HG03439 (cell line): ENCODE data around the gene CDH4.

Experiments
- ATAC-seq: cut with Tn5 transposase; IDR thresholded peaks from one replicate; pipeline ENCODE4 v1.9.1; 2021; ENCODE audit warnings: mild to moderate bottlenecking, moderate library complexity; ENCODE audit not compliant: unreplicated experiment

Gene CDH4

DNA sequence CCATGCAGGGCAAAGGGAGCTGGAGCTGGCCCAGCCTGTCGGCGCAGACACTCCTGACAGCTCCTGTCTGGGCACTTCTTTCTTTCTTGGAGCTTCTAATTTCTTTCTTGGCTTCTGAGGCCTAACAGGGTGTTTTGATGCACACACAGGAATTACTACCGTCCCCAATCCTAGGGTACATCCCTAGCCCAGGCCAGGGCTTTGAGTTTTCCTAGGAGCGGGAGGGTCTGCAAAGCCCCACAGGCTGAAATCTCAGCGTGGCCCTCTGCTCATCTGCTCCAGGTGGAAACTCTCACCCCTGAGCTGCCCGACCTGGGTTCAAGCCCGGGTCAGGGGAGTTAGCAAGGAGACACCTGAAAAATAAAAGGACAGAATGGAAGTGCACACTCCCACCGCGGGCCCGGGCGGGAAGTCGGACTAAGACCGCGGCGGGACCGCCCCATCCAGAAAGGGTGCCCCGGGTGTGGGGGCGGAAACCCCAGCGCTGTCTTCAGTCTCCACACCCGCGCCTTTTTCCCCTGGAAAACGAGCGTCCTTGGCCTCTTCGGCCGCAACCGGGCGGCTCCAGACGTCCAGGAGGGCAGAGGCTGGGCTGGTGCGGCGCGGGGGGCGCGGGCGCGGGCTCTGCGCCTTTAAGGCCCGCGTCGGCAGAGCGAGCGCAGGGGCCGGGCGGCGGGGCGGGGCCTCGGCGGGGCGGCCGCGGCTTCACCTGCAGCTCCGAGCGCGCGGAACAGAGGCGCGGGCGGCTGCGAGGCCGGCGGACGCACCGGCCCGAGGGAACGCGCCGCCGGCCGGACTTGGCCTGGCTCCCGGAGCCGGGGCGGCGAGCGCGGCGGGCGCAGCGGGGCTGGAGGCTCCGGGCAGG, at the start of gene CDH4:
Gene CDH4 (plus strand): TSS at position 733 of the 865 bp plus-strand sequence.
- no peak for ATAC-seq

DNA sequence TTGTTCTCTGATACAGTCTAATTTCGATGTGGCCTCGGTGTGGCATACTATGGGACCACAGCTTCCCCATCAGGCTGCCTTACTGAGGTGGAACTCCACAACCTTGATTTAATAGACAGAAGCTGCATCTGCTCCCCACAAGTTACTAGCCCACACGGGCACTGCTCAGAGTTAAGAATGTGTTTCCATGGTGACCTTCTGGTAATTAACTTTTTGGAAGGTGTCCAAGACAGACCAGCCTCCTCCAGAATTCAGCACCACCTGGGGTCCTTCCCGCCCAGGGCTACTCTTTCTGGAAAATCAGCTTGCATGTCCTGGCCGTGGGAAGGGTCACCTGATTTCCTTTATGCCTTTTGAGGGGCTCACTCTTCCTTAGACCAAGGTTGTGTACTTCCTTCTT, 48.7 kb upstream of the CDH4 start:
- ATAC-seq, result no peak

DNA sequence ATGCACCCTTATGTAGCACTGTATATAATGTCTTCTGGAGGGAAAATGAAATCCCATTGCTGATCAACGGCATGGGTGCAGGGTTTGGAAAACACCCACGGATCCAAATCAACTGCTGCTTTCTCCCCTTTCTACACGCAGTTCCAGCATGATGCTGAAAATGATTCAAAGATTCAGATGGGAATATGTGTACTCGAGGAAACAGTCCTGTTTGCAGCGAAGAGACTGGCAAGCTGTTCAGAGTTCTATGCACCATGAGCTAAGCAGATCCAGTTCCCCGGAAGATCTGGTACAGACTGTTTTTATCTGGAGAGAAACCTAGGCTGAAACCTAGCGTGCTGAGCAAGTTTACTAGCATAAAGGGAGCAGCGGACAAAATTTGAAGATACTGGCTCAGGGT, 47.9 kb upstream of the CDH4 start:
- no peak for ATAC-seq

DNA sequence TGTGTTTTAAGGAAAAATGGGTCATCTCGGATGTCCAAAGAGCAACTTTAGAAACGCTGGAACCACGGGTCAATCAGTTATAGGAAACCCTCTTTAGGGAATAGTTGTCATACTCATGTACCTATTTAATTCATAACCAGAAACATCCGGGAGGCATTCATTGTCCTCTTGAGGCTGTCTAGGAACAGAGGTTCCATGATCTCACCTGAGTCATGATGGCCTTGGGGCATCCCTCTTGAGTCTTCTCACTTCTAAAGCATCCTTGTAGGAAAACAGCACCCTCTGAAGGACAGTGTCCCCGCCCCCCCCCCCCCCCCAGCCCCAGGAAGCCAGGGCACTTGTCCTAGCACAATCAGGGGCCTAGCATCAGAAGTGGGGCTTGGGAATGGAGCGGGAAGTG, 46.3 kb upstream of the CDH4 start:
- ATAC-seq, result no peak

DNA sequence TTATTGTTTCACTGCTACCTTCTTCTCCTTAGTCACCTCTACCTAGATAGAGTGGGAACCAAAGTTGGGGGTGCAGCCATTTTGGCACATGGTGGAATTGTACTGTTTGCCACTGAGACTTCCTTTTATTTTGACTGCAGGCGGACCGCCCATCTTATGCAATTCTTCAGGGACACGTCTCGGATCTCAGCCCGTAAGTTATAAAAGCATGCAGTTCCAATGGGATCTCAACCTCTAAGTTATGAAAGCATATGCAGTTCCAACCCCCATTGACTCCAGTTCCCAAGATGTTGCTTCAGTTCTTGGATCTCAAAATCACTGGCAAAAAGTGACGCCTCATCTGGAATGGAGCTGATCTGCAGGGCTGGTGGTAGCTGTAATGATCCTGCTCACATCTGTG, 41.2 kb upstream of the CDH4 start:
- ATAC-seq, result no peak

DNA sequence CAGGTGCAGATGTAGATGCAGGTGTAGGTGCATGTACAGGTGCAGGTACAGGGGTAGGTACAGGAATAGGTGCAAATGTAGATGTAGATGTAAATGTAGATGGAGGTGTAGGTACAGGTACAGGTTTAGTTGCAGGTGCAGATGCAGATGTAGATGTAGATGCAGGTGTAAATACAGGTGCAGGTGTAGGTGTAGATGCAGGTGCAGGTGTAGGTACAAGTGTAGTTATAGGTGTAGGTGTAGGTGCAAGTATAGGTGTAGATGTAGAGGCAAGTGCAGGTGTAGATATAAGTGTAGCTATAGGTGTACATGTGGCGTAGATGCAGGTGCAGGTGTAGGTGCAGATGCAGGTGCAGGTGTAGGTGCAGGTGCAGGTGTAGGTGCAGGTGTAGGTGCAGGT, 34.2 kb upstream of the CDH4 start:
- no peak for ATAC-seq

DNA sequence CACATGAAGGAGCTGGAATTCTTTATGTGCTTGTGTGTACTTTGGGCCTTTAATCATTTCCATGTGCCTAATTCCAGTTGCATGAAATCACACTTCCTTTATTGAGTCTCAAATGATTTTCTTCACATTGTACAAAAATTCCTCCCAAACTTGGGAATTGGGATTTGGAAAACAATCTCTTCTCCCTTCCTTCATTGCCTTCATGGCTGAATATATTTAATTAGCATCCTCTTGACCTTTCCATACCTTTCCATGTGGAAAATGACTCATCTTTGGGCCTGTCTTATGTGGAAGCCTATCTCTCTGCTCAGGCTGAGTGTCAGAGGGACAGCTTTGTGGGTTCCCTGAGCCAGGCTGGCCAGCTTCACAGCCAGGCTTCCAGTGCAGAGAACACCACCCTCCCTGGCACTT, 33.0 kb upstream of the CDH4 start:
- ATAC-seq, result no peak

DNA sequence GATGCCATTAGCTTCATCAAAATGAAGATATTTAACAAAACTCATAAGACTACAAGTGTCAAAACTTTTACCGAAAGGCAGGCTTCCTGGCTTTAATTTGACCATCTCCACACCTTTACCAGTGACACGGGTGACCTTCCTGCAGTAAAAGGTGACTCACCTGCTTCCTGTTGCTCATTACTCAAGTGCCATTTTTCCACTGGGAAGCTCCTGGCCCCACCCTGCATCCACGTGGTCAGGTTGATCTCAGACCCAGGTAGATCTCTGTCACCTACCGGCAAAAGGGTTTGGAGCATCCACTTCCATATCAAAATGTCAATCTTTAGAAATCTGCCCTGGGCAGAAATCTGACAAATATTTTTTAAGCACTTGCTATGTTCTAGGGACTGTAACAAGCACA, 31.9 kb upstream of the CDH4 start:
- ATAC-seq, result no peak

DNA sequence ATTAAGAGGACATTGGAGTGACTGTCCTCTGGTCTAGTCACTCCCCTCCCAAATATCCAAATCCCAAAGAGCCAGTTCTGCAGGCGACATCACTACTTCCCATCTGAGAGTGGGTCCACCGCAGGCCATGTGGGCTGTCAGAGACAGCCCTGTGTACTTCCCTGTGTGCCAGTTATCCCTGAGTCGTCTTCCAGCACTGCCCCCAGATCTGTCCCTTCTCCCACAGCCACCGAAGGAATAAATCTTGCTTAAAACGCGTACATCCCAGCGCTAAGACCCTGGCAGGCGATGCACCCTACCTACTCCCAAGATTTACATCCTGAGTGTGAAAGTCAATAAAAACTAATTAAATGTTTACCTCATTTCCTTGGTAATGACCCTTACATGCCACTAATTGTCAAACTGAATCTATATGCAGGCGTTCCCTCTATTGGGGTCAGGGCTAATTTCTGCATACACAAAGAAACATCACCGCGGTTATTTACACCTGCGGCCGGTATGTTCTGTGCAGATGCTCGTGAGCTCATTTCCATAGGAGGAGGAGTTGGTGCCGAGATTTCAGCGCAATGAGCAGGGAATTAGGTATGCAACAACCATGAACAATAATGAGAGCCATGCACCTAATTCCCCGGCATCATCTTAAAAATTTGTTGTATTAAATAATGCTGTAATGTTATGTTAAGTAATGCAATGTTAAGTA, 31.3 kb upstream of the CDH4 start:
- no peak for ATAC-seq

DNA sequence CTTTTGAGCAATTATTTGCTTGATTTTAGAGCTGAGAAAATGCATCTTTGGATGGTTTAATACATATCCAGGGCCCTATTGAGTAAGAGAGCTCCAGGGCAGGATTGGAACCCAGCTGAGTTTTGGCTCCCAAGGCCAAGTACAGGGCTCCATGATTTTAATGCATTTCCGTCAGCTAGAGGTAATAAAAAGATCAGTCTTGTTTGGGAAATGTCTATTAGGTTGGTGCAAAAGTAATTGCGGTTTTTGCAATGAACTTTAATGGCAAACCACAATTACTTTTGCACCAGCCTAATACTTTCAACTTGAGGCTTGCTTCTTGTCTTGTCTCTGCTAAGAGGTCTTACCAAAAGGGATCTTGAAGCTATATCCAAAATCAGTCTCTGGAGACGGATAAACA, 29.4 kb upstream of the CDH4 start:
- no peak for ATAC-seq

GRCh38 chr20:61223121-61223520, 28.9 kb upstream of the CDH4 start:
- no peak for ATAC-seq

- no peak for ATAC-seq
Measured at GRCh38 chr20:61230166-61230565, 21.9 kb upstream of the CDH4 start.

- ATAC-seq, result no peak
Measured at GRCh38 chr20:61233590-61233989, 18.5 kb upstream of the CDH4 start.

- no peak for ATAC-seq
Measured at GRCh38 chr20:61234224-61234890, 17.7 kb upstream of the CDH4 start.

GRCh38 chr20:61236713-61237112, 15.3 kb upstream of the CDH4 start:
- ATAC-seq, result no peak

DNA sequence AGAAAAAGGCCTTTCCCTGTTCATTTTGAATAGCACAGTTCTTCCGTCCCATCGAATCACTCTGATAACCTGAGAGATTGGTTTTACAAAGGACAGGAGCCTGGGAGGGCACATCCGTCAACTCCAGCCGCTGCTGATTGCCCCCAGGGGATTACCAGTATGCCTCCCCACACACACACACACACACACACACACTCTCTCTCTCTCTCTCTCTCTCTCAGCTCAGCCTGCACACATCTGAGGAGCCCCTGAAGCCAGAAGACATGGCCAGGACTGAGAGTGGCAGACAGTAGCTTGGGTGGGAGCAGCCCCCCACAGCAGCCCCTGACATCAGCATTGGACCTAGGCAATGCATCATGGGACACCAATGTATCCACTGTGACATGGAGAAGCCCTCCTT, 13.2 kb upstream of the CDH4 start:
- no peak for ATAC-seq

DNA sequence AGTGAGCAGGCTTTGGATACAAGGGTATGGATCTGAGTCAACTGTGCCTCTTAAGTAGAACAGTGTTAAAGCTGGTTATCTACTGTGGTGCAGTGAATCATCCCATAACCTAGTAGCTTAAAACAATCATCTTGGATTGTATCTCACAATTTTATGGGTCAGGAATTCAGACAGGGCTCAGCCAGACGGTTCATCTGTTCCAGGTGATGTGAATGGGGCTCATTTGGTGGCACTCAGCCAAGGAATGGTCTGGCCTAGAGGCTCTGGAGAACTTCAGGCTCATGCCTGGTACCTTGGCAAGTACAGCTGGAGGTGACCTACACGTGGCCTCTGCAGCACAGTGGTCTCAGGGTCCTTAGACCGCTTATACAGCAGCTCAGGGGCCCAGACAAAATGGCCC, 11.2 kb upstream of the CDH4 start:
- no peak for ATAC-seq

DNA sequence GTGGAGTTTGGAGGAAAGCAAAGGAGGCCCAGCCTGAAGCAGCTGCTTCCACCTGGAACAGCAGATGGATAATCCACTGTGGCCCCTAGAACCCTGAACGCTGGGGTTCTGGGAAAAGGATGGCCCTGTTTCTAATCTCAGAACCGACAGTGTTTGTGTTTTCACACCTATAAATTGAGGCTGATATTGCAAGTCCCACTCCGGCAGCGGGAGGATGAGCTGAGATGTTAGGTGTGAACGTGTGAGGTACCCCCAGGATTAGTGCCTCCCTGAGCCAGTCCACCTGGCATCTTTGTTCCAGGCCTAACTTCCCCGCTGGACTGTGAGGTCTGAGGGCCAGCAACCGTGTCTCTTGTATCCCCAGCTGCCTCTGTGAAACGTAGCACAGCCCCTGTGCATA, 7.8 kb upstream of the CDH4 start:
- no peak for ATAC-seq

GRCh38 chr20:61246269-61246668, 5.8 kb upstream of the CDH4 start:
- no peak for ATAC-seq

DNA sequence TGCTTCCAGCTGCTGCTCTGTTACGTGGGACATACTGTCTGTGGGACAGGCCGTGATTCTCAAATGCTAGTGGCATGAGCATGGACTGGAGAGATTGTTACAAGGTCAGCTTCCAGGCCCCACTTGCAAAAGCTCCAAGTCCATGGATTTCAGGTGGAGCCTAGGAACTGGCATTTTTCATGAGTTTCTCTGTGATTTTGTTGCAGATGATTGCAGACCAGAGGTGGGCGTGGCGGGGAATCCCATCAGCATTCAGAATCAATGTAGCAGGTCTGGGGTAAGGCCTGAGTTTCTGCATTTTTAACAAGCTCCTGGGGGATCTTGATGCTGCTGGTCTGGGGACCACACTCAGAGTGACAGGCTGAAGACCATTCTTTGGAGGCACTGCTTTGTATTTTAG, 2.4 kb upstream of the CDH4 start:
- no peak for ATAC-seq

DNA sequence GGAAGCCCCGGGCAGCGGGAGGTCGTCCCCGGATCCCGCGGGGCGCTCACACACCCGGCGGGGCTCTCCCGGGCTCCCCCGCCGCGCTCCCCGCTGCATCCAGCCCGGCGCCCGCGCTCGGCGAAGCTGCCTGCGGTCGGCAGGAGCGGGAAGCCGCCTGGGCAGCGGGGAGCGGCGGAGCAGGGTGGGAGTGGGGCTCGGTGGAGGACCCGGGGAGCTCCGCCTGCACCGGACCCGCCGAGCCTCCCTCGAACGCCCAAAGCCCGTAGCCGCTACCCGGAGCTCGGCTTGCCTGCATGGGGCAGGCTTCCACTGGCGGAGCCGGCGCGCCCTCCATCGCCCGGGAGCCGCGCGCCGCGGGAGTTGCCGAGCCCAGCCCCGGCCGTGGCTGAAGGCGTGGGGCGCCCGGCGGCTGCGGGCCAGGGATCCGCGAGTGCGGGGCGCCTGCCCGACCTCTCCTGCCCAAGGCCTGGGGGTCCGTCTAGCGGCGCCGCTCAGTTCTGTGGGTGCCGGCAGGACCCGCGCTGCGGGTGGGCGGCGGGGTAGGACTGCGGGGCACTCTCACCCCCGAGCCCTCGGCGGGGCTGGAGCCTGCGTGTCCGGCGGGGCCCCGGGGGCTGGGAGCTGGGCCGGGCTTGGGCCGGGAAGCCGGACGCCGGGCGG, 671 bp downstream of the CDH4 start:
- no peak for ATAC-seq
